ENCODE results near the gene EFCAB8.
"Not testable (repeated sequence)": the region's sequence is repeated elsewhere in the genome, so short reads cannot be mapped to it uniquely, and the experiment has no call there.

The EFCAB8 gene

DNA sequence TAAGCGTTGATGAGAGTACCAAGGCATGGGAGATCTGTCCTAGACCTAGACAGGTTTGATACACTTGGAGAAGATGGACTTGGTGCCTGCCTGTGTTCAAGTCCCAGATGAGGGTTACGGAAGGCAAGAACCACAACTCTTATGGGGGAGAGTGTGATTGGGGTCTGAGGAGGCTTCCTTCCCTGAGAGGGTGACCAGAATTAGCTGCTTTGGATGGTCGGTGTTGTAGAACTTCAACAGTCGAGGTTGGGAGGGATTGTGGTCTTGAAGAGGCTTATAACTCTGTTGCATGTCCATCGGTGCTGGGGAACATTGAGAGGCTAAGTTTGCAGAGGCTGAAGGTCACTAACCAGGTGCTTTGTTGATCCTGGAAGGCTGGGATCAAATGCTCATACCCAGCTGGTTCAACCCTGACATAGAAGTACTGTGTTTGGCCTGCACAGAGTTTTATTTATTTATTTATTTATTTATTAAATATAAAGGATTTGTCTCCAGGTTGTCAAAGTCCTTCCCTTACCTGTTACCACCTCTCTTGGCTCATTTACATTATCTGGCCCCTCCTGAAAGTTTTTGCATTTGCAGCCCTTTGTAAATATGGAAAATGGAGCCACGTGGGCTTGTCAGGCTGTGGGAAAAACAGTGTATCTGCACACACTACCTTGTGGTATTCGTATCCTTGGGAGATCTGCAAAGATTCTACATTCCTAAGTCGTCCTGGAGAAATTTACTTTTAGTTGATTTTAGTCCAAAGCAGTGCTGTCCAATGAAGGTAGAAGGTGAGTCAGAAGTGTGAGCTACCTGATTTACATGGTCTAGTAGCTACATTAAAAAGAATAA lies 15.8 kb upstream of the EFCAB8 start:
- DNase-seq: no peak

- DNase-seq: no peak
Observed at GRCh38 chr20:32845786-32846185, 12.9 kb upstream of the EFCAB8 start.

DNA sequence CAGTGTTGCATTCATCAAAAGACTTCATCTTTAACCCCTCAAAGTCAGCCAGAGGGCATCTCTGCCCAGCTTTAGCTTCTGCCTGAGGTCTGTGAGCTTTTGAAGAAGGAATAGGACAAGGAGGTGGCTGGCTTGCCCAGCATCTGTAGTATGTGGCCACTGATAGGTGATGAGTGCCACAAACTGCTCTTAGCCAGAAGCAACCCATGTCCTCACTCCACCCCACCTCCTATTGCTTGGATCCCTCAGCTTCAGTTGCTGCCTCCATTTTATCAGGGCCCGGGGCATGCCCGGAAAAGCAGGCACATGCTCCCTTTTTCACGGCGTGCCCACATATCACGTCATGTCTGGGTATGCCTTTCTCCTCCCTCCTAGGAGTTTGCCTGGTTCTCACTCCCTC lies 11.9 kb upstream of the EFCAB8 start:
- no peak for DNase-seq

DNA sequence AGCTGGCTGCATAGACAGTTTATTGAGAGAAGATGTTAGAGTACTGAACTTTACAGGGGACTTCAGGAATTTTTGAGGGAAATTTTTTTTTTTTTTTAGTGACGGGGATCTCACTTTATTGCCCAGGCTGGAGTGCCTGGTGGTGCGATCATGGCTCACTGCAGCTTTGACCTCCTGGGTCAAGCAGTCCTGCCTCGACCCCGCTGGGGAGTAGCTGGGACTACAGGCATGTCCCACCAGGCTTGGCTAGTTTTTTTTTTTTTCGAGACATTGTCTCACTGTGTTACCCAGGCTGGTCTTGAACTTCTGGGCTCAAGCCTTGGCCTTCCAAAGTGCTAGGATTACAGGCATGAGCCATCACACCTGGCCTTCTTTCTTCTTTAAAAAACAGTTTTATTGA lies 10.8 kb upstream of the EFCAB8 start:
- DNase-seq: no peak

DNA sequence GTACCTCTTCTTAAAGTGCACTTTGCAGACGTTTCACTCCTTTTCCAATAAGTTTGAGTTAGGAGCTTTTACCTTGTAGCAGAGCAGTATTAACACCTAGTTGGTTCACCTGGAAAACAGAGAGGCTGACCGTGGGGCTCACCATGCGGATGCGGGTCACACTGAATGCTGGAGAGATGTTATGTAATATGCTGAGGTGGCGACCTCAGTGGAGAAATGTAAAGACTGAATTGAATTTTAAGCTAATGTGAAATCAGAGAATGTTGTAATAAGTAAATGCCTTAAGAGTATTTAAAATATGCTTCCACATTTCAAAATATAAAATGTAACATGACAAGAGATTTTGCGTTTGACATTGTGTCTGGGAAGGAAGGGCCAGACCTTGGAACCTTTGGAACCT lies 9.9 kb upstream of the EFCAB8 start:
- no peak for DNase-seq

DNA sequence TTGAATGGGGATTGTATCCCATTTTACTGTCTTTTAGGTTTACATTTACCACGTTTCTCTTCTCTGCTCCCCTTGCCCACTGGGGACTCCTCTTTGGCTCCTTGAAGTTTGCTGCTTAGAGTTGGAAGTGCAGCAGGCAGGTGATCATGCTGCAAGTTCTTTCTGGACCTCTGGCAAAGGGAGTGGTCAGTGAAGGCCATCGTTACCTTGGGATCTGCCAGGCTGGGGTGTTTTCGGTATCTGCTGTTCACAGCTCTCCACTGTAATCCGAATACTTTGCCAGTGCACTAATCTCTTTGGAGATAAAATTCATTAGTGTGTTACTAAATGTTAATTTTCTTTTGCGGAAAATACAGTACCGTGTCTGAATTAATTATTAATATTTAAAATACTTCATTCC lies 9.1 kb upstream of the EFCAB8 start:
- DNase-seq: no peak

DNA sequence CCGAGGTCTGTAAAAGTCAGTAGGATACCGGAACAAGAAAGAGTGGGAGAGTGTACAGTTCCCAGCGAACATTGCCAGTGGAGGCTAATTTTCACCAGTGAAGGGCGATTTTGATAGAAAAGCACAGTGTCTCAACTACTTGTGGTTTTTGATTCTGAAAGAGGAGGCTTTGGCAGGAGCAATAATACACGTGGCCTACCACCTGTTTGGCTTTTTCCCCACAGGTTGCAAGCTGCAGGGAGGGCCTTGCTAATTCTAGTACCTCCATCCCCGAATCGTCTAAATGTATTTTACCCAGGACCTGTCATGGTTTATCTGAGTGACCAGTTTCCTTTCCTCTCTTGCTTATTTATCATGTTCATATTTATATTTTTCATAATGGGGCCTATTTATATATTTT lies 3.3 kb upstream of the EFCAB8 start:
- no peak for DNase-seq

- no peak for DNase-seq
Observed at GRCh38 chr20:32858189-32858588, 534 bp upstream of the EFCAB8 start.

- DNase-seq: no peak
Observed at GRCh38 chr20:32861446-32861845, 2.7 kb downstream of the EFCAB8 start.

DNA sequence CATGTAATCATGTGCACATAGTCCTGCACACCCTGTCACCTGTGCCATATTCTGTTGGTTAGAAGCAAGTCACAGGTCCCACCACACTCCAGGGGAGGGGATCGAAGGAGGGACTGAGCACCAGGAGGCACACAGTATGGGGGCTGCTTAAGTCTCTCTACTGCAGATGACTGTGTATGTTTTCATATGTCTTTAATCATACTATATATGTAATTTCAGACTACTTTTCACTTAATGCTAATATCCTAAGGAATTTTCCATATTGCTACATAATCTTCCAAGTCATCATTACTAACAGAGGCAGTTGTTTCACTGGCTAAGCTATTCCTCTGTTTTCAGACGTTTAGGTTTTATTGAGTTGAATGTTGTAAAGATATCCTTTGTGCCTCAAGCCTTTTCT lies 10.8 kb downstream of the EFCAB8 start:
- DNase-seq: no peak

- not testable (repeated sequence) for DNase-seq
Observed at GRCh38 chr20:32870526-32870925, 11.8 kb downstream of the EFCAB8 start.

- DNase-seq: no peak
Observed at GRCh38 chr20:32870985-32871384, 12.3 kb downstream of the EFCAB8 start.

GRCh38 chr20:32871627-32872160 lies 13.0 kb downstream of the EFCAB8 start:
- no peak for DNase-seq

GRCh38 chr20:32872266-32872665 lies 13.5 kb downstream of the EFCAB8 start:
- no peak for DNase-seq

DNA sequence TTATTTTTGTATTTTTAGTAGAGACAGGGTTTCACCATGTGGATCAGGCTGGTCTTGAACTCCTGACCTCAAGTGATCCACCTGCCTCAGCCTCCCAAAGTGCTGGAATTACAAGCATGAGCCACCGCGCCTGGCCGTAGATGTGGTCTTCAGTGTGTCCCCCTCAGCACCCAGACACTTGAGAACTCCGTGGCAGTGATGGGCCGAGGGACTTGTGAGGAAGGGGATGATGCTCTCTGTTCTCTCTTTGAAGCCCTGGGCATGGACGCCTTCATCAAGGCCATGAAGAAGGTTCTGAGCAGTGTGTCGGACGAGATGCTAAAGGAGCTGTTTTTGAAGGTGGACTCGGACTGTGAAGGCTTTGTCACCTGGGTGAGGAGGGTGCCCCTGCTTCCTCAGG lies 16.9 kb downstream of the EFCAB8 start:
- no peak for DNase-seq

GRCh38 chr20:32877507-32877906 lies 18.8 kb downstream of the EFCAB8 start:
- DNase-seq: no peak

DNA sequence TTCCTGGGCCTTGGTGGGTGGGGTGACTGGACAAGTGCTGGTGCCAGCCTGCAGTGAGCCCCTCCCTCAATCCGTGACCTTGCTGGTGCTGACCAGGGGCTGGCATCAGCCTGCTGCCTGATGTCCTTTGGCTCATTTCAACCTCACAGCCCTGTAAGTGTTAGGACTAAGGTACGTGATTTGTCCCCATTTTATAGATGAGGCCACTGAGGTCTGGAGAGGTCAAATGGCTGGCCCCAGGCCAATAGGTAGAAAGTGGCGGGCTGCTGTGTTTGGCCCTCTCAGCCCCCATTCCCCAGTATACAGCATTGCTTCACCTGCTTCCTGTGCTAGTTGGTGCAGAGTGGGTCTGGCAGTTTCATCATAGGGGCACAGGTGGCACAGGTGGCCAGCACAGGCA lies 20.1 kb downstream of the EFCAB8 start:
- no peak for DNase-seq

- DNase-seq: no peak
Observed at GRCh38 chr20:32879538-32879937, 20.8 kb downstream of the EFCAB8 start.

DNA sequence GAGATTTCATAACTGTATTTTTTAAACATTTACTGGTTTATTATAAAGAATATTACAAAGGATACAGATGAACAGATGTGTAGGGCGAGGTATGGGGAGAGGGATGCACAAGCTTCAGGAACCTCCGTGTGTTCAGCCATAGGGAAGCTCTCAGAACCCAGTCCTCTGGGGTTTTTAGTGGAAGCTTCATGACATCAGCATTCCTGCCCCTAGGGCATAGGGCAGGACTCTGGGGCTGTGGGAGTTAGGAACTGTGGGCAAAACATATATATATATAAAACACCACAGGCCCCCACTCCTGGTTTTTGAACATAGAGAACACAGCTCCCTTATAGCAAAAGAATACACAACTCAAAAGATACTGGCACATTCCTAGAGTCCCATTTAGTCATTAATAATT lies 21.9 kb downstream of the EFCAB8 start:
- no peak for DNase-seq

GRCh38 chr20:32883081-32883480 lies 24.4 kb downstream of the EFCAB8 start:
- no peak for DNase-seq

- no peak for DNase-seq
Observed at GRCh38 chr20:32885185-32885584, 26.5 kb downstream of the EFCAB8 start.

DNA sequence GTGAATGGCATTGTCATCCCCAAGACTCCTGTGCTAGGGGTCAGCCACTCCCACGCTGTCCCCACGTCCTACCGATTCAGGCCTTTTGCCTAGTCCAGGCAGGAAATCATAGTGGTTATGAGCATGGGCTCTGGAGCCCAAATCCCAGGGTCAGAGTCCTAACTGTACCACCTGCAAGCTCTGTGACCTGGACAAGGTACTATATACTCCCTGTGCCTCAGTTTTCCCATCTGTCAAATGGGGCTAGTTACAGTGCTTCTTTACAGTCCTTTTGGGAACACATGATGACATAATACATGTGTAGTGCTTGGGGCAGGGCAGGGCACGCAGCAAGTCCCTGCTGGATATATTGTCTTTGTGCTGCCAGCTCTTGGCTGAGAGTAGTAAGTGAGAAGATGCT lies 27.2 kb downstream of the EFCAB8 start:
- DNase-seq: no peak

GRCh38 chr20:32886652-32887051 lies 27.9 kb downstream of the EFCAB8 start:
- DNase-seq: no peak

DNA sequence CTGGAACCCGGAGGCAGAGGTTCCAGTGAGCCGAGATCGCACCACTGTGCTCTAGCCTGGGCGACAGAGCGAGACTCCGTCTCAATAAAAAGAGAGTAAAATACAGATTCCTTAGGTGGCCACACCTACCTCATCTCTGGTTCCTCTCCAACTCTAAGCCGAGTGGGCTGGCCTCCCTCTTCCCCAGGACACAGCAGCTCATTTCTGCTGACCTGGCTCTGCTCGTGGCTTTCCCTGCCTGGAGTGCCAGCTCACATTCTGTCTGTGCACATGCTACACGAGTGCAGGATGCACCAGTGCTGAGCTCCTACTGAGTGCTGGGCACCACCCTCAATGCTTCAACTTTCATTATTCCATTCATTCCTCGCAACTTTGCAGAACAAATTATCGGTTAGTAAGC lies 28.8 kb downstream of the EFCAB8 start:
- DNase-seq: no peak

GRCh38 chr20:32888636-32889035 lies 29.9 kb downstream of the EFCAB8 start:
- no peak for DNase-seq

Data from islet precursor cell (in vitro differentiated cells).